Mesenteric fat pad (tissue), 1 donor: ENCODE results near the gene SEMA4G. TPM values are rescaled to one million over a fixed set of nuclear protein-coding genes. Genes with fewer than 3 reads are reported as not detected.

Source experiments
- DNase-seq: peaks from one replicate; pipeline ENCODE4 v3.0.0-alpha.2; 2020; ENCODE audit warnings: low spot score
- total RNA-seq: library from RNA; stranded (reverse); fragmentation: NEBNext Ultra II Directional; extraction: Animal tissue kit (Norgen Biotek cat#: 25700); gene quantifications from one replicate; pipeline ENCODE4 v1.2.1, GENCODE V29; 2021
- donor health status: DM: yes; HTN: yes; CAD: no.

SEMA4G gene
- total RNA-seq, 1 donor from 2014 or later = 1.4 TPM

GRCh38 chr10:100986952-100987684 lies 17.8 kb downstream of the SEMA4G start, which contains the start of the genes MRPL43 and TWNK:
Gene MRPL43, minus strand, starts transcription at chr10:100987497. Its CDS starts 54 bp downstream, at chr10:100987443.
Gene TWNK, plus strand, starts transcription at chr10:100987543. Its CDS starts 668 bp downstream, at chr10:100988211.
- DNase-seq = peak; percentile 96

DNA sequence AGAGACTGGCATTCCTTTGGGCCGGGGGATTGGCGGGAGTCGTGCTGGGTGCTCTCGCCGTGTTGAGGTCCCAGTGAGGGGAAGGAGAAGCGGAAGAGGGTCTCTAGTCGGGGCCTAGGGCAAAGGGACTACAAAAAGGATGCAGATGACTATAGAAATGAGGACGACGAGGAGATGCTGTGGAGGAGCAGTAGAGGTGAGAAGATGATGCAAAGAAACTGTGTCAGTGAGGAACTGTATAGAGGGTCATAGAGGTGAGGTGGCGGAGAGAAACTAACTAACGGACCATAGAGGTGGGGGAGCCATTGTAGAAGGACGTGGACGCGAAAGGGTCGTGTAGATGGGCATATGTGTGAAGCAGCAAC lies 18.4 kb downstream of the SEMA4G start:
- no peak for DNase-seq

DNA sequence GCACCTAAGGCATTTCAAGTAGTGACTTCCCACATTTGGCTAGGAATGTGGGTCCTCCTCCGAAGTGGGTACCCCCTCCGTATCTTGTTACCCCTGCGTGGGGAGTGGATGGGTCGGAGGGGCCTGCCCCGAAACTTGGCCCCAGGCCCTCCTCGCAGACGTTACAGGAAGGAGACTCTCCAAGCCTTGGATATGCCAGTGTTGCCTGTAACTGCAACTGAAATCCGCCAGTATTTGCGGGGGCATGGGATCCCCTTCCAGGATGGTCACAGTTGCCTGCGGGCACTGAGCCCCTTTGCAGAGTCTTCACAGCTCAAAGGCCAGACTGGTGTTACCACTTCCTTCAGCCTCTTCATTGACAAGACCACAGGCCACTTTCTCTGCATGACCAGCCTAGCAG lies 18.9 kb downstream of the SEMA4G start:
- DNase-seq = no peak

DNA sequence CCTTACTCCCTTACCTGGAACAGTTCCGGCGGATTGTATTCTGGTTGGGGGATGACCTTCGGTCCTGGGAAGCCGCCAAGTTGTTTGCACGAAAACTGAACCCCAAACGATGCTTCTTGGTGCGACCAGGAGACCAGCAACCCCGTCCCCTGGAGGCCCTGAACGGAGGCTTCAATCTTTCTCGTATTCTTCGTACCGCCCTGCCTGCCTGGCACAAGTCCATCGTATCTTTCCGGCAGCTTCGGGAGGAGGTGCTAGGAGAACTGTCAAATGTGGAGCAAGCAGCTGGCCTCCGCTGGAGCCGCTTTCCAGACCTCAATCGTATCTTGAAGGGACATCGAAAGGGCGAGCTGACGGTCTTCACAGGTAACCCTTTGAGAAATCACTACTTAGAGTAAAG lies 19.8 kb downstream of the SEMA4G start:
- DNase-seq = no peak

DNA sequence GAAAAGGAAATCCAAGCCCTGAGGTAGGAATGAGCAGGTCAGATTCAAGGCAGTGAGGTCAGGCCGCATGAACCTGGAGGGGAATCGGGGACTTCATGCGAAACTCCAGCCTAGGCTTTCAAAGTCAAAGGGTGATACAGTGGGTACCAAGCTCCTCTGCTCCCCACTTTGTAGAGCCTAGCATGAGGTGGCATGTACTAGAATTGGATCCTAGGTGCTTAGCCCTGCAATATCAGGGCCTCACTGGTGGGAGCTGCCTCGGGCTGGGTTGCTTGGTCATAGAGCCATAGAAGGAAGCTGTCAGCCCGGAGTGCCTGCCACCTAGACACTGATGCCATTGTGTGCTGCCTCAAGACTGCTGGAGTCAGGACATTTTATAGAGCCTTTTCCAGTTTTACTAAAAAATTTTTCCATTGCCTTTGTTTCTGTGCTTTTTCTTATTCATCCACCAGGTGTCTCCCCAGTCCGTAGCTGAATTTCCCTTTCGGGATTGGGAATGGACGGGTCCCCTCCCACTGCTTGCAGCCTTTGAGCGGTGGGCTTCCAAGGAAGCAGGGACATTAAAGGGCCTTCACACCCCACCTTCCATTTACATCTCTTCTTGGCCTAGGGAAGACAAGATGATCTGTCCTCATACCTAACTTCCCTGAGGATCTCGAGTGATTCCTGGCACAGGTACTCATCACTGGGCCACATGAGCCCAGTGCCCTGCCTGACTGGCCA lies 24.8 kb downstream of the SEMA4G start:
- no peak for DNase-seq

DNA sequence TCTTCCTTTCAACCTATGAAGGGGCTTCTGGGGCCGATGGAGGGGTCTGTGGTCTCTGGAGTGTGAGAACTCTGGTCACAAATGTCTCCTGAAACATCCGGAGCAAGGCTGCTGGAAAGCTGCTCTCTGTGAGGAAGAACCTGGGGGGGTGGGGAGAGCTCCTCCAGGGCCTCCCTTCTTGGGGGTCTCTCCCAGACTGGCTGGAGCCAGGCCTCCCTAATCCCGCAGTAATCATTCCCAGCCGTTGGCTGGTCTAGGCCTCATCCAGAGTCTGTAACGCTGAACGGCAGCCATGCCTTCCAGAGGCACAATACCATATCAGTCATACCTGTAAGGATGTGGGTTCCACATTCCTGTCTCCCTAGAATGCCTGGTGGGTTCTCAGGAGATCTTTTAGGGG lies 25.9 kb downstream of the SEMA4G start:
- no peak for DNase-seq

DNA sequence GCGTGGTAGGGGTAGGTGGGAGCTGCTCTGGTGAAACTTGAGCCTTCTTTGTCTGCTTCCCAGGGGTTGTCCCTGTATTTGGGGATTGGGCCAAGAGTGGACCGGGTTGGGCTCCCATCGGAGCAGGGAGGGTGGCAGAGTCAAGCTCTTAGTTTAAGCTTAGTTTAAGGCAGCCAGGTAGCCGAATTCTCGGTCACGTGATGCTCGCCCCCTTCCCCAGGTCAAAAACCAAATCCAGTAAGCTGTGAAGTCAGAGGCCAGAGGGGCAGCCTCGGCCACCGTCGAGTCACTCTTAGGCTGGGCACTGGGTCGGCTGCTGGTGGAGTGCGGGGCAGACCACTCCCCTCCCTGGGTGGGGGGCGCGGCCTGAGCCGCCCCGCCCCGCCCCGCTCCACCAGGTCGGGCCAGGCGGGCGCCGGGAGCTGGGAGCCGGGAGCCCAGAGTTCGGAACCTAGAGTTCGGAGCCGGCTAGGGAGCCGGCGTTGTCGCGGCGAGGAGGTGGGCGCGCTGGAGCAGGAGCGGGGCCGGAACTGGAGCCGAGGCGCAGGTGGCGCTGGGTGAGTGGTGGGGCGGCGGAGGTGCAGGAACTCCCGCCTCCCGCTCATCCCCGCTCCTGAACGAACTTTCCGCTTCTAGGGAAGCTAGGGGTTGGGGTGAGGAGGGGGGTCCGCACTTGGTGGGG lies 27.5 kb downstream of the SEMA4G start:
- no peak for DNase-seq

DNA sequence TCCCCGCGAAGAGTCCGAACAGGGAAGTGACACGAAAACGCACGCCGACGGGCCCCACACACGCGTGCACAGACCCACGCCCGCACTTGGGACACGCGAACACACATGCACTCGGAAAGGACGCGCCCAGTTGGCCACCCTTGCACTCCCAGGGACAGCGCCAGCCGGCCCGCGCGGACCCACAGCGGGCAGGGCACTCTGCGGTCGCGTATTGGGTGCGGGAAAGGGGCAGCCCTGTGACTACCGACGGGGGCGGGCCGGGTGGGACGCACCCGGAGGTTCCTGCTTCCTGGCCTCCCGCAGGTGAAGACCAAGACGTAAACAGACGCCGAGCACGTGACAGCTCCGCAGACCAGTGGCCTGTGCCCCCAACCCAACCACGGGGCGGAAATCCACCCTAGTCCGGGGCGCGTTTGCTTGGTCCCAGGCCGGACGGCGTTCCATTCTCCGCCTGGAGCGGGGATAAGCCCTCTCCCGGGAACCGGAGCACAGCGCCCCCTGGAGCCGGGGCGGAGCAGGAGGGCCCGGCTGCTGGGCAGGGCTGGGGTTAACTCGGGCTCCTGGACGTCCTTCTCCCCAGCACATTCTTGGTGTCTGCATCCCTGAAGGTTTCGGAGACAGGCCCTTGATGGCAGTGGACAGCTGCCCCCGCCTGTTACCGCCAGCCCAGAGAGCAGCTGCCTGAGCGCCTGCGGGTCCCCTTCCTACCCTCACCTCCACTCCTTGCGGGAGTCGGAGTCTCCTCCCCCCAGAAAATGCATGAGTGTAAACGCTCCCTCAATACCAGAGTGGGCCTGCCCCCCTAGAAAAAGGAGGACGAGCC lies 28.3 kb downstream of the SEMA4G start:
- DNase-seq = peak; percentile 94

GRCh38 chr10:100998183-100998990 lies 29.1 kb downstream of the SEMA4G start:
- no peak for DNase-seq

GRCh38 chr10:100998991-100999741 lies 29.9 kb downstream of the SEMA4G start:
- peak; percentile 98 for DNase-seq

GRCh38 chr10:100999742-101000126 lies 30.4 kb downstream of the SEMA4G start, which contains the start of gene LZTS2:
Gene LZTS2, plus strand, starts transcription at chr10:100999808. Its CDS starts 2,731 bp downstream, at chr10:101002539.
- no peak for DNase-seq

DNA sequence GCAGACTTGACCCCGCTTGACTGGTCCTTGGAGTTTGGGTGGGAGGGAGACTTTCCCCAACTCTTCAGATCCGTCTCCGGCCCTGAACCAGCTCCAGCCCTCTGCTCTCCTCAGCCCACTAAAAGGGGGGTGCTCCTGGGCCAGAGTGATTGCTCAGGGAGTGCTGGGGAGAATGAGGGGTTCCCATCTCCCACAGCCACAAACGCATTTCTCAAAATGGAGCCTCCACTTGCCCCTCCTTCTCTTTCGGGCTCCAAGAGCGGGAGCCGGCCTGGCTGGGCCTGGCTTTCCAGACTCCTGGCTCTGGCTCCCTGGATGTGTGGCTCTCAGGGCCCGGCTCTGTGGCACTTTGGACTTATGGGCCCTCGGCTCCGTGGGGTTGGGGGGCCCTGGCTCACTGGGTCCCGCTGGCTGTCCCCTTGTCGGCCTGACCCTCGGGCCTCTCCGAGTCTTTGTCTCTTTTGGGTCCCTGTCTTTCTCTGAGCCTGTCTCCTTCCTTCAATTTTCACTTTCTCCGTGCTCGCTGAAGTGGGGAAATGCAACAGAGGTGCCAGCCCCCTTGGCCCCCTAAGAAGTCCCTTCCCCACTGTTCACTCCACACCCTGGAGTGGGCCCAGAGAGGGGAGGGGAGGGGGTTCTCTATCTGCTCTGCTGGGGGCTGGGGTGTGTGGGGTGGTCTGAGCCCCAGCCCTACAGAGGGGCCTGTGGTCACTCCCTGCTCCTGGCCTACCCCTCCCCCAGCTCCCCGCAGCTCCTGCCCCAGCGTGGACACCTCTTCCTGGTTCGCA lies 31.0 kb downstream of the SEMA4G start:
- DNase-seq = no peak

- DNase-seq = peak; percentile 95
These were observed 31.8 kb downstream of the SEMA4G start for GRCh38 chr10:101000915-101001658.

- no peak for DNase-seq
These were observed 32.3 kb downstream of the SEMA4G start for GRCh38 chr10:101001659-101002035.

DNA sequence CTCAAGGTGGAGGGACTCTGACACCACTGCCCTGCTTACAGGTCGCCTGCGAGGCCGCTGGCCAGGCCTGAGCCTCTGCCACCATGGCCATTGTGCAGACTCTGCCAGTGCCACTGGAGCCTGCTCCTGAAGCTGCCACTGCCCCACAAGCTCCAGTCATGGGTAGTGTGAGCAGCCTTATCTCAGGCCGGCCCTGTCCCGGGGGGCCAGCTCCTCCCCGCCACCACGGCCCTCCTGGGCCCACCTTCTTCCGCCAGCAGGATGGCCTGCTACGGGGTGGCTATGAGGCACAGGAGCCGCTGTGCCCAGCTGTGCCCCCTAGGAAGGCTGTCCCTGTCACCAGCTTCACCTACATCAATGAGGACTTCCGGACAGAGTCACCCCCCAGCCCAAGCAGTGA lies 33.2 kb downstream of the SEMA4G start:
- DNase-seq = no peak

- DNase-seq = no peak
These were observed 34.4 kb downstream of the SEMA4G start for GRCh38 chr10:101003639-101004206.

- DNase-seq = no peak
These were observed 36.1 kb downstream of the SEMA4G start for GRCh38 chr10:101005361-101005760.
